ENCODE data around the gene PDLIM1.

- TF ChIP-seq YY1 (IDR thresholded peaks at IDR 0.05; ENCODE audit: insufficient read depth, insufficient read length) (no peak), SUZ12 (IDR thresholded peaks at IDR 0.05; ENCODE audit: extremely low read depth, insufficient read depth, insufficient read length) (no peak)
These were observed 42.0 kb upstream of the PDLIM1 start for GRCh38 chr10:95332666-95333249.

Measured in NT2/D1 (cell line).